H1 (cell line): ENCODE data around the gene TMEM209. TPM values are rescaled to one million over a fixed set of nuclear protein-coding genes. Genes with fewer than 3 reads are reported as not detected.

Experiments
- CTCF ChIA-PET: fragments of 300-600 bp; sonication (Branson Sonifier 250); formaldehyde crosslinking; loops from one replicate; lab custom pipeline; 2021; ENCODE audit not compliant: partially characterized antibody; lab: Charles Lee
- POLR2A ChIA-PET: fragments of 300-600 bp; sonication (Branson Sonifier 250); formaldehyde crosslinking; loops from one replicate; lab custom pipeline; 2021; ENCODE audit warnings: inconsistent platforms; ENCODE audit not compliant: partially characterized antibody; lab: Charles Lee
- DNase-seq, 2 experiments: peaks; one replicate each; pipeline versions ENCODE4 v3.0.0 to v3.0.0-alpha.2; 2010 to 2022; ENCODE audit warnings: low spot score in 2 of 2, low read depth in 1 of 2, mixed read lengths in 1 of 2
- FAIRE-seq: peaks from 2 replicates; lab custom pipeline; 2011; peaks lifted over from hg19 to GRCh38; lab: Jason Lieb, UNC
- H2AFZ ChIP-seq: 2 replicates; pipeline ENCODE4 v1.8.1; 2012; ENCODE audit warnings: low read length, inconsistent platforms
- H2AK5ac ChIP-seq: 2 replicates; pipeline ENCODE4 v1.6.1; 2013; ENCODE audit warnings: low read depth, low read length
- H2BK120ac ChIP-seq: replicated peaks from 2 replicates; pipeline ENCODE3; 2013; ENCODE audit warnings: low read depth, low read length, inconsistent platforms
- H2BK12ac ChIP-seq: 2 replicates; pipeline ENCODE4 v1.6.1; 2013; ENCODE audit warnings: low read depth, low read length
- H2BK15ac ChIP-seq: 2 replicates; pipeline ENCODE4 v1.6.1; 2013; ENCODE audit warnings: low read length
- H2BK20ac ChIP-seq: 2 replicates; pipeline ENCODE4 v1.6.1; 2013; ENCODE audit warnings: low read length
- H2BK5ac ChIP-seq: 2 replicates; pipeline ENCODE4 v1.6.1; 2013; ENCODE audit warnings: low read depth, low read length
- H3K14ac ChIP-seq: 2 replicates; pipeline ENCODE4 v1.6.1; 2013; ENCODE audit warnings: inconsistent platforms; ENCODE audit not compliant: insufficient read length
- H3K18ac ChIP-seq: 2 replicates; pipeline ENCODE4 v1.6.1; 2013; ENCODE audit warnings: low read length; ENCODE audit errors: extremely low read depth
- H3K23ac ChIP-seq: 2 replicates; pipeline ENCODE4 v1.6.1; 2013; ENCODE audit warnings: inconsistent platforms; ENCODE audit not compliant: insufficient read length
- H3K23me2 ChIP-seq: 2 replicates; pipeline ENCODE4 v1.6.1; 2013; ENCODE audit warnings: low read depth, low read length
- H3K27ac ChIP-seq: 2 replicates; pipeline ENCODE4 v1.6.1; 2011; ENCODE audit warnings: low read depth, low read length, inconsistent platforms
- H3K27me3 ChIP-seq, 4 experiments: replicated peaks in 1 of 4; 1 replicate in 1 of 4; 2 replicates in 3 of 4; pipeline versions ENCODE4 v1.6.1 to v1.8.1; 2011 to 2013; ENCODE audit warnings: low read length in 3 of 4, mild to moderate bottlenecking in 3 of 4, inconsistent platforms in 2 of 4, mixed read lengths in 2 of 4, moderate library complexity in 1 of 4; ENCODE audit not compliant: control insufficient read depth in 3 of 4, insufficient read depth in 3 of 4; ENCODE audit errors: extremely low read depth in 1 of 4
- H3K36me3 ChIP-seq, 4 experiments: 2 replicates each; pipeline versions ENCODE4 v1.6.1 to v1.8.1; 2011 to 2013; ENCODE audit warnings: mild to moderate bottlenecking in 4 of 4, low read length in 3 of 4, moderate library complexity in 2 of 4, control low read depth in 1 of 4, inconsistent platforms in 1 of 4; ENCODE audit not compliant: insufficient read depth in 4 of 4, control insufficient read depth in 2 of 4
- H3K4ac ChIP-seq: replicated peaks from 2 replicates; pipeline ENCODE3; 2013; ENCODE audit warnings: low read length, low read depth, mixed read lengths, inconsistent platforms; ENCODE audit not compliant: insufficient read length
- H3K4me1 ChIP-seq, 4 experiments: replicated peaks in 1 of 4; 1 replicate in 1 of 4; 2 replicates in 3 of 4; pipeline versions ENCODE4 v1.6.1 to v1.8.1; 2011 to 2013; ENCODE audit warnings: low read length in 3 of 4, inconsistent platforms in 2 of 4, mixed read lengths in 1 of 4; ENCODE audit not compliant: insufficient read depth in 4 of 4, control insufficient read depth in 3 of 4
- H3K4me2 ChIP-seq, 2 experiments: 2 replicates each; pipeline versions ENCODE4 v1.6.1 to v1.8.1; 2011 to 2013; ENCODE audit warnings: low read depth in 2 of 2, low read length in 2 of 2, control low read depth in 1 of 2, inconsistent platforms in 1 of 2, mild to moderate bottlenecking in 1 of 2; ENCODE audit not compliant: insufficient read depth in 1 of 2
- H3K4me3 ChIP-seq, 4 experiments: fragments of 200-600, 300-600 bp in 1 of 4; sonication (generic), shearing (Covaris generic), sonication (Bioruptor Twin) in 1 of 4; 2 replicates each; pipeline versions ENCODE4 v1.5.1 to v1.8.1; 2011 to 2016; ENCODE audit warnings: low read length in 4 of 4, low read depth in 3 of 4, control low read depth in 2 of 4, inconsistent platforms in 2 of 4, mild to moderate bottlenecking in 2 of 4, mixed read lengths in 1 of 4, moderate library complexity in 1 of 4; ENCODE audit not compliant: insufficient read depth in 2 of 4; ENCODE audit errors: extremely low read depth in 1 of 4
- H3K56ac ChIP-seq: replicated peaks from 2 replicates; pipeline ENCODE3; 2013; ENCODE audit warnings: low read depth, mild to moderate bottlenecking, mixed read lengths, low read length, inconsistent platforms; ENCODE audit not compliant: insufficient read length
- H3K79me1 ChIP-seq: 2 replicates; pipeline ENCODE4 v1.6.1; 2013; ENCODE audit warnings: low read depth, low read length, control low read depth
- H3K79me2 ChIP-seq, 2 experiments: 2 replicates each; pipeline versions ENCODE4 v1.6.1 to v1.8.1; 2012 to 2013; ENCODE audit warnings: low read length in 2 of 2, mild to moderate bottlenecking in 2 of 2, inconsistent platforms in 1 of 2; ENCODE audit not compliant: insufficient read depth in 2 of 2, control insufficient read depth in 1 of 2
- H3K9ac ChIP-seq, 4 experiments: replicated peaks in 1 of 4; 1 replicate in 1 of 4; 2 replicates in 3 of 4; pipeline versions ENCODE4 v1.6.1 to v1.8.1; 2011 to 2013; ENCODE audit warnings: low read depth in 3 of 4, low read length in 3 of 4, control low read depth in 2 of 4, mild to moderate bottlenecking in 2 of 4, moderate library complexity in 2 of 4, inconsistent platforms in 1 of 4; ENCODE audit errors: extremely low read depth in 1 of 4
- H3K9me3 ChIP-seq, 2 experiments: 2 replicates each; pipeline versions ENCODE4 v1.6.1 to v1.8.1; 2012 to 2013; ENCODE audit warnings: mild to moderate bottlenecking in 2 of 2, moderate library complexity in 2 of 2, control low read depth in 1 of 2, inconsistent platforms in 1 of 2, low read depth in 1 of 2, low read length in 1 of 2, mixed read lengths in 1 of 2; ENCODE audit not compliant: insufficient read depth in 2 of 2
- H4K20me1 ChIP-seq, 2 experiments: replicated peaks in 1 of 2; 2 replicates each; pipeline versions ENCODE3 to v1.8.1; 2011 to 2013; ENCODE audit warnings: inconsistent platforms in 2 of 2, low read length in 2 of 2, mild to moderate bottlenecking in 1 of 2; ENCODE audit not compliant: insufficient read depth in 2 of 2, control insufficient read depth in 1 of 2
- H4K5ac ChIP-seq: 2 replicates; pipeline ENCODE4 v1.6.1; 2013; ENCODE audit warnings: low read length, low read depth, mixed read lengths, inconsistent platforms; ENCODE audit not compliant: insufficient read length
- H4K8ac ChIP-seq: 2 replicates; pipeline ENCODE4 v1.8.0; 2013; ENCODE audit warnings: mild to moderate bottlenecking, moderate library complexity, low read length, inconsistent platforms; ENCODE audit not compliant: insufficient read depth; ENCODE audit errors: extremely low read depth
- H4K91ac ChIP-seq: replicated peaks from 2 replicates; pipeline ENCODE3; 2013; ENCODE audit warnings: low read length, mixed read lengths, inconsistent platforms; ENCODE audit not compliant: insufficient read length
- CREB1 ChIP-seq: IDR thresholded peaks from 2 replicates; pipeline ENCODE4 v1.6.1; 2012; ENCODE audit warnings: inconsistent platforms
- EZH2 ChIP-seq: fragments of 200-600 bp; sonication (generic); IDR thresholded peaks from 2 replicates; pipeline ENCODE4 v1.7.1; 2012; ENCODE audit warnings: low read depth, mild to moderate bottlenecking, moderate library complexity, low read length, inconsistent platforms; ENCODE audit not compliant: severe bottlenecking
- KDM4A ChIP-seq: IDR thresholded peaks from one replicate; pipeline ENCODE4 v1.7.1; 2012; ENCODE audit warnings: low read depth, mild to moderate bottlenecking, moderate library complexity, low read length, inconsistent platforms; ENCODE audit not compliant: severe bottlenecking
- KDM5A ChIP-seq: fragments of 200-600 bp; IDR thresholded peaks from 2 replicates; pipeline ENCODE4 v1.7.1; 2012; ENCODE audit warnings: mild to moderate bottlenecking, low read length, inconsistent platforms, mixed read lengths
- NRF1 ChIP-seq: IDR thresholded peaks from 2 replicates; pipeline ENCODE4 v1.6.1; 2011; ENCODE audit warnings: mild to moderate bottlenecking, low read depth, low read length, improper control_type of control experiment
- RNF2 ChIP-seq: fragments of 200-900, 300-1000 bp; sonication (generic); IDR thresholded peaks from 2 replicates; pipeline ENCODE4 v1.7.1; 2016; ENCODE audit warnings: borderline replicate concordance, low read depth, mild to moderate bottlenecking, antibody characterized with exemption, low read length; ENCODE audit not compliant: poor library complexity, severe bottlenecking; ENCODE audit errors: missing control alignments
- SIRT6 ChIP-seq: IDR thresholded peaks from one replicate; pipeline ENCODE4 v1.7.1; 2012; ENCODE audit warnings: low read length, inconsistent platforms
- SP1 ChIP-seq: IDR thresholded peaks from 2 replicates; pipeline ENCODE4 v1.6.1; 2011; ENCODE audit warnings: low read depth, low read length
- WGBS, 2 experiments: shearing (Covaris generic) in 1 of 2; methylation state at CpG; one replicate each; pipeline versions ENCODE4 v1.1.6 to v1.1.7; 2013 to 2015; ENCODE audit warnings: low lambda C conversion rate in 2 of 2, mixed read lengths in 2 of 2, inconsistent platforms in 1 of 2, low coverage in 1 of 2, missing lambda C conversion rate in 1 of 2; ENCODE audit not compliant: insufficient replicate concordance in 2 of 2, insufficient coverage in 1 of 2, insufficient read length in 1 of 2; ENCODE audit errors: extremely low coverage in 1 of 2, missing lambda C conversion rate in 1 of 2; 5-methylcytosine and 5-hydroxymethylcytosine counted together
- polyA plus RNA-seq, 7 experiments: library from polyadenylated mRNA; depleted of rRNA in 3 of 7; stranded (reverse) in 5 of 7; unstranded in 2 of 7; fragments of >200 nt in 5 of 7; fragments of 200-250 nt in 2 of 7; gene quantifications; 1 replicate in 5 of 7; 2 replicates in 1 of 7; 4 replicates in 1 of 7; pipeline versions ENCODE4 v1.2.1 to v1.2.3, GENCODE V29; 2011 to 2013; ENCODE audit warnings: missing spikeins in 2 of 7, mixed read lengths in 2 of 7
- total RNA-seq: library from RNA; stranded (reverse); fragmentation: NEBNext Ultra II Directional; extraction: Animal tissue kit (Norgen Biotek cat#: 25700); gene quantifications from 2 replicates; pipeline ENCODE4 v1.2.1, GENCODE V29; 2021

TMEM209 gene
- total and polyA plus RNA-seq, 2 of the 8 experiments (the other 6 are each of a cell fraction or from before 2014, with no cell fraction given) = 28.5 to 30.5 TPM

DNA sequence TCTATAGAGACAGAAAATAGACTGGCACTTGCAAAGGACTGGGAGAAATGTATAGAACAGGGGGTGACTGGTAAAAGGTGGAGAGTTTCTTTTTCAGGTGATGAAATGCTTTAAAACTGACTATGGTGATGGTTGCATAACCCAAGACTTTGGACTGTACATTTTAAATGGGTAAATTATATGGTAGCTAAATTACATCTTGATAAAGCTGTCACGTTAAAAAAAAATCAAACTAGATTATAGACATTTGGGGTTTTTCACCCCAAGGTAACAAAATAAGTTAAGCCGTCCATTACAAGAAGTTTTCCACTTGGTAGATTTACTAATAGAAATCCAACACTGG, 24.0 kb downstream of the TMEM209 start:
- TF ChIP-seq SP1 (no peak), KDM5A (no peak), SIRT6 (no peak), RNF2 (no peak), NRF1 (no peak), EZH2 (no peak), KDM4A (no peak), CREB1 (no peak)
- H2AK5ac ChIP-seq = no peak overlapping the region

More for the DNA sequence above, 24.0 kb downstream of the TMEM209 start:
- Histone ChIP-seq H3K56ac (no peak overlapping the region), H3K4me1 (no peaks in the 10 kb centered on the region), H3K79me1 (no peaks in the 10 kb centered on the region), H3K23ac (no peak overlapping the region), H3K4ac (no peak overlapping the region), H2BK20ac (no peak overlapping the region), H3K23me2 (no peaks in the 10 kb centered on the region), H4K20me1 (no peaks in the 10 kb centered on the region), H3K4me2 (no peak overlapping the region), H4K8ac (no peak overlapping the region), H4K91ac (no peak overlapping the region), H3K27me3 (no peaks in the 10 kb centered on the region), H3K14ac (no peak overlapping the region), H3K27ac (no peak overlapping the region), H3K9ac (no peak overlapping the region), H3K36me3 (peaks cover 8 to 56% (median 25%) of the 10 kb centered on the region in 4 experiments), H3K79me2 (no peaks in the 10 kb centered on the region), H2AFZ (no peak overlapping the region), H2BK120ac (no peak overlapping the region), H2BK5ac (no peak overlapping the region), H2BK12ac (no peak overlapping the region), H4K5ac (no peak overlapping the region), H3K18ac (no peak overlapping the region), H3K9me3 (no peaks in the 10 kb centered on the region), H3K4me3 (no peak overlapping the region), H2BK15ac (no peak overlapping the region)
- WGBS, 2 experiments = 95% methylated on average over 2 of the region's 2 CpGs; no CpG with 5 or more reads in 1 of the 2 experiments
- ChIA-PET POLR2A (no interaction called here), CTCF (interaction anchor here (0.6 to 0.8 kb wide), 4 partner anchors 23 to 1563 kb away, joined by 3 to 7 read pairs (median 4); no protein-coding TSS in a partner anchor)
- DNase-seq (no peak), FAIRE-seq (no peak)
